ENCODE results near the gene CDX1.

- TF ChIP-seq CTCF (IDR thresholded peaks at IDR 0.05; ENCODE audit: low read depth, low read length) (no peak), POLR2A (IDR thresholded peaks at IDR 0.05; ENCODE audit: extremely low read depth, insufficient read length) (no peak)
Measured at GRCh38 chr5:150123542-150123941, 43.0 kb upstream of the CDX1 start.

All from NB4 (cell line).